Astrocyte (in vitro differentiated cells and primary cell): ENCODE results near the gene SORBS2.
"Not testable (repeated sequence)": the region's sequence is repeated elsewhere in the genome, so short reads cannot be mapped to it uniquely, and the experiment has no call there.

Experiments
- CTCF ChIP-seq: IDR thresholded peaks from 2 replicates; pipeline ENCODE4 v1.5.1; 2011; ENCODE audit warnings: low read depth, mild to moderate bottlenecking, inconsistent platforms, low read length, moderate library complexity; ENCODE audit not compliant: insufficient read depth
- EZH2 ChIP-seq: IDR thresholded peaks from 2 replicates; pipeline ENCODE4 v1.6.1; 2012; ENCODE audit warnings: mild to moderate bottlenecking, low read length, inconsistent platforms; ENCODE audit not compliant: insufficient read depth

- not testable (repeated sequence) for TF ChIP-seq CTCF, EZH2
Observed at GRCh38 chr4:185707622-185708021, 104.4 kb downstream of the SORBS2 start.
